ENCODE data around the gene GPLD1.

GPLD1 gene

GRCh38 chr6:24472181-24472580, 17.2 kb downstream of the GPLD1 start:
- H3K4me3 ChIP-seq (ENCODE audit: insufficient read length, low read depth) = no peak overlapping the region
- no peak overlapping the region for H3K9ac ChIP-seq (ENCODE audit: insufficient read length, low read depth)
- no peak for DNase-seq (ENCODE audit: low read depth, low spot score)
- H3K36me3 ChIP-seq (ENCODE audit: insufficient read depth, insufficient read length, low read length) = no peaks in the 10 kb centered on the region
- H3K4me1 ChIP-seq (ENCODE audit: insufficient read depth, insufficient read length) = no peaks in the 10 kb centered on the region
- H3K27me3 ChIP-seq (ENCODE audit: insufficient read depth, insufficient read length) = no peaks in the 10 kb centered on the region
- no peak for TF ChIP-seq ZNF274 (IDR thresholded peaks at IDR 0.05; ENCODE audit: low read depth, low read length)
- TF ChIP-seq SUZ12 (IDR thresholded peaks at IDR 0.05; ENCODE audit: extremely low read depth, insufficient read depth, insufficient read length) = no peak
- TF ChIP-seq YY1 (IDR thresholded peaks at IDR 0.05; ENCODE audit: insufficient read depth, insufficient read length) = no peak
- no peaks in the 10 kb centered on the region for H3K9me3 ChIP-seq (ENCODE audit: insufficient read depth, low read length)

DNA sequence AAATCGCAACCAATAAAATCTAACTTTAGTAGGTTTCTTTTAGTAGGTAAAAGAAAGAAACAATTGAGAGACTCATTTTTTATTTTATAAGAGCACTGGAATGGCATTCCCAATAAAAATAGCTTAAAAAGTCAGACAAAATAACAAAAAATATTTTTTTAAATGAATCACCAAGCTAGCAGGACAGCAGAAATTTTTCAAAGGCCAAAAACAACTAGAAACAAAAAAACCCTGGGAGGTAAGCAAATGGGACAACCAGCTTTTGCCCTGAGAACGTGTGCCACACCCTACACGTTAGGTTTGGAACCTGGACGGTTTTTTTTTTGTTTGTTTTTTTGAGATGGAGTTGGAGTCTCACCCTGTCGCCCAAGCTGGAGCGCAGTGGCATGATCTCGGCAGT, 19.6 kb downstream of the GPLD1 start:
- no peak overlapping the region for H3K4me3 ChIP-seq (ENCODE audit: insufficient read length, low read depth)
- H3K36me3 ChIP-seq (ENCODE audit: insufficient read depth, insufficient read length, low read length) = no peaks in the 10 kb centered on the region
- no peaks in the 10 kb centered on the region for H3K27me3 ChIP-seq (ENCODE audit: insufficient read depth, insufficient read length)
- no peak for DNase-seq (ENCODE audit: low read depth, low spot score)
- no peaks in the 10 kb centered on the region for H3K4me1 ChIP-seq (ENCODE audit: insufficient read depth, insufficient read length)
- no peaks in the 10 kb centered on the region for H3K9me3 ChIP-seq (ENCODE audit: insufficient read depth, low read length)
- TF ChIP-seq YY1 (IDR thresholded peaks at IDR 0.05; ENCODE audit: insufficient read depth, insufficient read length) (no peak), SUZ12 (IDR thresholded peaks at IDR 0.05; ENCODE audit: extremely low read depth, insufficient read depth, insufficient read length) (no peak), ZNF274 (IDR thresholded peaks at IDR 0.05; ENCODE audit: low read depth, low read length) (no peak)
- no peak overlapping the region for H3K9ac ChIP-seq (ENCODE audit: insufficient read length, low read depth)

- no peak overlapping the region for H3K4me3 ChIP-seq (ENCODE audit: insufficient read length, low read depth)
Measured at GRCh38 chr6:24464253-24465038, 24.9 kb downstream of the GPLD1 start.

GRCh38 chr6:24460966-24461365, 28.4 kb downstream of the GPLD1 start:
- no peaks in the 10 kb centered on the region for H3K36me3 ChIP-seq (ENCODE audit: insufficient read depth, insufficient read length, low read length)
- DNase-seq (ENCODE audit: low read depth, low spot score) = no peak
- H3K27me3 ChIP-seq (ENCODE audit: insufficient read depth, insufficient read length) = no peaks in the 10 kb centered on the region
- no peak overlapping the region for H3K9ac ChIP-seq (ENCODE audit: insufficient read length, low read depth)
- no peaks in the 10 kb centered on the region for H3K4me1 ChIP-seq (ENCODE audit: insufficient read depth, insufficient read length)
- H3K9me3 ChIP-seq (ENCODE audit: insufficient read depth, low read length) = no peaks in the 10 kb centered on the region
- H3K4me3 ChIP-seq (ENCODE audit: insufficient read length, low read depth) = no peak overlapping the region
- no peak for TF ChIP-seq YY1 (IDR thresholded peaks at IDR 0.05; ENCODE audit: insufficient read depth, insufficient read length)
- TF ChIP-seq ZNF274 (IDR thresholded peaks at IDR 0.05; ENCODE audit: low read depth, low read length) = no peak

More at GRCh38 chr6:24464253-24465038, 24.9 kb downstream of the GPLD1 start:
- Histone ChIP-seq H3K4me1 (ENCODE audit: insufficient read depth, insufficient read length) (no peaks in the 10 kb centered on the region), H3K27me3 (ENCODE audit: insufficient read depth, insufficient read length) (no peaks in the 10 kb centered on the region), H3K36me3 (ENCODE audit: insufficient read depth, insufficient read length, low read length) (no peaks in the 10 kb centered on the region), H3K9me3 (ENCODE audit: insufficient read depth, low read length) (no peaks in the 10 kb centered on the region), H3K9ac (ENCODE audit: insufficient read length, low read depth) (no peak overlapping the region)
- TF ChIP-seq ZNF274 (IDR thresholded peaks at IDR 0.05; ENCODE audit: low read depth, low read length) (no peak), SUZ12 (IDR thresholded peaks at IDR 0.05; ENCODE audit: extremely low read depth, insufficient read depth, insufficient read length) (no peak), YY1 (IDR thresholded peaks at IDR 0.05; ENCODE audit: insufficient read depth, insufficient read length) (no peak)
- DNase-seq (ENCODE audit: low read depth, low spot score) = no peak

DNA sequence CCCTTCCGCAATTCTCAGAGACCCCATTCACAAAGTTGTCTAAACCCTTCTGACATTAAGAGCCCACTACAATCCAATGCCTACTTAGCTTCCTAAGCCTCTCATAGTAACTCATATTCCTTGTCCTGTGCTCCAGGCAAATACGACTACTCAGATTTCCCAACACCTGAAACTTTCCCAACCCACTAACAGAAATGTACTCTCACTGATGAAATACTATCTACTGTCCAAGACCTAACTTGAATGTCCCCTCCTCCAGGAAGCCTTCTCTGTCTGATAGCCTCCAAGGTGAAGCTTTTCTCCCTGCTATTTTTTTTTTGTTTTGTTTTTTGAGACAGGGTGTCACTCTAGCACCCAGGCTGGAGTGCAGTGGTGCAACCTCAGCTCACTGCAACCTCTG, 30.4 kb downstream of the GPLD1 start:
- H3K4me1 ChIP-seq (ENCODE audit: insufficient read depth, insufficient read length) = no peaks in the 10 kb centered on the region
- no peak overlapping the region for H3K4me3 ChIP-seq (ENCODE audit: insufficient read length, low read depth)
- H3K36me3 ChIP-seq (ENCODE audit: insufficient read depth, insufficient read length, low read length) = no peaks in the 10 kb centered on the region
- TF ChIP-seq YY1 (IDR thresholded peaks at IDR 0.05; ENCODE audit: insufficient read depth, insufficient read length) = no peak
- no peak for TF ChIP-seq ZNF274 (IDR thresholded peaks at IDR 0.05; ENCODE audit: low read depth, low read length)
- TF ChIP-seq SUZ12 (IDR thresholded peaks at IDR 0.05; ENCODE audit: extremely low read depth, insufficient read depth, insufficient read length) = no peak
- H3K9me3 ChIP-seq (ENCODE audit: insufficient read depth, low read length) = no peaks in the 10 kb centered on the region
- H3K9ac ChIP-seq (ENCODE audit: insufficient read length, low read depth) = no peak overlapping the region
- no peaks in the 10 kb centered on the region for H3K27me3 ChIP-seq (ENCODE audit: insufficient read depth, insufficient read length)
- DNase-seq (ENCODE audit: low read depth, low spot score) = no peak

- DNase-seq (ENCODE audit: low read depth, low spot score) = no peak
- no peaks in the 10 kb centered on the region for H3K9me3 ChIP-seq (ENCODE audit: insufficient read depth, low read length)
- TF ChIP-seq YY1 (IDR thresholded peaks at IDR 0.05; ENCODE audit: insufficient read depth, insufficient read length) = no peak
- TF ChIP-seq SUZ12 (IDR thresholded peaks at IDR 0.05; ENCODE audit: extremely low read depth, insufficient read depth, insufficient read length) = no peak
- no peak for TF ChIP-seq ZNF274 (IDR thresholded peaks at IDR 0.05; ENCODE audit: low read depth, low read length)
- no peaks in the 10 kb centered on the region for H3K27me3 ChIP-seq (ENCODE audit: insufficient read depth, insufficient read length)
- H3K36me3 ChIP-seq (ENCODE audit: insufficient read depth, insufficient read length, low read length) = no peaks in the 10 kb centered on the region
- H3K4me3 ChIP-seq (ENCODE audit: insufficient read length, low read depth) = no peak overlapping the region
- no peaks in the 10 kb centered on the region for H3K4me1 ChIP-seq (ENCODE audit: insufficient read depth, insufficient read length)
- H3K9ac ChIP-seq (ENCODE audit: insufficient read length, low read depth) = no peak overlapping the region
Measured at GRCh38 chr6:24458134-24458533, 31.2 kb downstream of the GPLD1 start.

- TF ChIP-seq ZNF274 (IDR thresholded peaks at IDR 0.05; ENCODE audit: low read depth, low read length) = no peak
- TF ChIP-seq YY1 (IDR thresholded peaks at IDR 0.05; ENCODE audit: insufficient read depth, insufficient read length) = no peak
- TF ChIP-seq SUZ12 (IDR thresholded peaks at IDR 0.05; ENCODE audit: extremely low read depth, insufficient read depth, insufficient read length) = no peak
- H3K4me1 ChIP-seq (ENCODE audit: insufficient read depth, insufficient read length) = no peaks in the 10 kb centered on the region
- no peak overlapping the region for H3K9ac ChIP-seq (ENCODE audit: insufficient read length, low read depth)
- H3K9me3 ChIP-seq (ENCODE audit: insufficient read depth, low read length) = no peaks in the 10 kb centered on the region
- H3K36me3 ChIP-seq (ENCODE audit: insufficient read depth, insufficient read length, low read length) = no peaks in the 10 kb centered on the region
- peak; percentile 2 for DNase-seq (ENCODE audit: low read depth, low spot score)
- H3K4me3 ChIP-seq (ENCODE audit: insufficient read length, low read depth) = no peak overlapping the region
- H3K27me3 ChIP-seq (ENCODE audit: insufficient read depth, insufficient read length) = no peaks in the 10 kb centered on the region
Measured at GRCh38 chr6:24455061-24455460, 34.3 kb downstream of the GPLD1 start.

All from NT2/D1 (cell line).